Peyer's patch (tissue), 4 donors: ENCODE measurements around the gene PPP1R13L. TPM values are rescaled to one million over a fixed set of nuclear protein-coding genes. Genes with fewer than 3 reads are reported as not detected.

Experiments
- DNase-seq, 3 donors: peaks; one replicate each; pipeline ENCODE4 v3.0.0-alpha.2; 2017 to 2019
- H3K27ac ChIP-seq, 4 donors: fragments of 200-600 bp; sonication (generic); one replicate each; pipeline ENCODE4 v1.5.1; 2016 to 2019
- H3K27me3 ChIP-seq, 2 donors: fragments of 200-600 bp; sonication (generic); one replicate each; pipeline ENCODE4 v1.5.1; 2019
- H3K36me3 ChIP-seq, 3 donors: fragments of 200-600 bp; sonication (generic); one replicate each; pipeline ENCODE4 v1.5.1; 2016 to 2019
- H3K4me1 ChIP-seq, 4 donors: fragments of 200-600 bp; sonication (generic); one replicate each; pipeline ENCODE4 v1.5.1; 2016 to 2019
- H3K4me3 ChIP-seq, 4 donors: fragments of 200-600 bp; sonication (generic); 1 replicate in 3 of 4; 2 replicates in 1 of 4; pipeline ENCODE4 v1.5.1; 2016 to 2019; ENCODE audit warnings: mild to moderate bottlenecking in 1 of 4
- H3K9me3 ChIP-seq, 4 donors: fragments of 200-600 bp; sonication (generic); one replicate each; pipeline ENCODE4 v1.5.1; 2016 to 2019; ENCODE audit warnings: mild to moderate bottlenecking in 1 of 4
- POLR2A ChIP-seq, 2 donors: fragments of 450-650 bp; IDR thresholded peaks; one replicate each; pipeline ENCODE4 v1.5.1; 2017; ENCODE audit warnings: antibody characterized with exemption in 2 of 2, mild to moderate bottlenecking in 2 of 2, moderate library complexity in 2 of 2
- total RNA-seq, 4 donors: library from RNA; depleted of rRNA; stranded (reverse); fragments of >200 nt; gene quantifications; one replicate each; pipeline ENCODE4 v1.1.0, GENCODE V29; 2016
- TF ChIP-seq, protein P1 (sequence below), 6 experiments: fragments of 450-650 bp in 4 of 6; fragments of 200-600 bp in 2 of 6; sonication (generic) in 1 of 6; IDR thresholded peaks; one replicate each; pipeline ENCODE4 v1.5.1; 2017 to 2019; ENCODE audit warnings: antibody characterized with exemption in 6 of 6, mild to moderate bottlenecking in 3 of 6, moderate library complexity in 1 of 6

PPP1R13L gene, protein sequence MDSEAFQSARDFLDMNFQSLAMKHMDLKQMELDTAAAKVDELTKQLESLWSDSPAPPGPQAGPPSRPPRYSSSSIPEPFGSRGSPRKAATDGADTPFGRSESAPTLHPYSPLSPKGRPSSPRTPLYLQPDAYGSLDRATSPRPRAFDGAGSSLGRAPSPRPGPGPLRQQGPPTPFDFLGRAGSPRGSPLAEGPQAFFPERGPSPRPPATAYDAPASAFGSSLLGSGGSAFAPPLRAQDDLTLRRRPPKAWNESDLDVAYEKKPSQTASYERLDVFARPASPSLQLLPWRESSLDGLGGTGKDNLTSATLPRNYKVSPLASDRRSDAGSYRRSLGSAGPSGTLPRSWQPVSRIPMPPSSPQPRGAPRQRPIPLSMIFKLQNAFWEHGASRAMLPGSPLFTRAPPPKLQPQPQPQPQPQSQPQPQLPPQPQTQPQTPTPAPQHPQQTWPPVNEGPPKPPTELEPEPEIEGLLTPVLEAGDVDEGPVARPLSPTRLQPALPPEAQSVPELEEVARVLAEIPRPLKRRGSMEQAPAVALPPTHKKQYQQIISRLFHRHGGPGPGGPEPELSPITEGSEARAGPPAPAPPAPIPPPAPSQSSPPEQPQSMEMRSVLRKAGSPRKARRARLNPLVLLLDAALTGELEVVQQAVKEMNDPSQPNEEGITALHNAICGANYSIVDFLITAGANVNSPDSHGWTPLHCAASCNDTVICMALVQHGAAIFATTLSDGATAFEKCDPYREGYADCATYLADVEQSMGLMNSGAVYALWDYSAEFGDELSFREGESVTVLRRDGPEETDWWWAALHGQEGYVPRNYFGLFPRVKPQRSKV
- 10 to 100 TPM; 16.5 to 53.9 (median 36.2) TPM for total RNA-seq

DNA sequence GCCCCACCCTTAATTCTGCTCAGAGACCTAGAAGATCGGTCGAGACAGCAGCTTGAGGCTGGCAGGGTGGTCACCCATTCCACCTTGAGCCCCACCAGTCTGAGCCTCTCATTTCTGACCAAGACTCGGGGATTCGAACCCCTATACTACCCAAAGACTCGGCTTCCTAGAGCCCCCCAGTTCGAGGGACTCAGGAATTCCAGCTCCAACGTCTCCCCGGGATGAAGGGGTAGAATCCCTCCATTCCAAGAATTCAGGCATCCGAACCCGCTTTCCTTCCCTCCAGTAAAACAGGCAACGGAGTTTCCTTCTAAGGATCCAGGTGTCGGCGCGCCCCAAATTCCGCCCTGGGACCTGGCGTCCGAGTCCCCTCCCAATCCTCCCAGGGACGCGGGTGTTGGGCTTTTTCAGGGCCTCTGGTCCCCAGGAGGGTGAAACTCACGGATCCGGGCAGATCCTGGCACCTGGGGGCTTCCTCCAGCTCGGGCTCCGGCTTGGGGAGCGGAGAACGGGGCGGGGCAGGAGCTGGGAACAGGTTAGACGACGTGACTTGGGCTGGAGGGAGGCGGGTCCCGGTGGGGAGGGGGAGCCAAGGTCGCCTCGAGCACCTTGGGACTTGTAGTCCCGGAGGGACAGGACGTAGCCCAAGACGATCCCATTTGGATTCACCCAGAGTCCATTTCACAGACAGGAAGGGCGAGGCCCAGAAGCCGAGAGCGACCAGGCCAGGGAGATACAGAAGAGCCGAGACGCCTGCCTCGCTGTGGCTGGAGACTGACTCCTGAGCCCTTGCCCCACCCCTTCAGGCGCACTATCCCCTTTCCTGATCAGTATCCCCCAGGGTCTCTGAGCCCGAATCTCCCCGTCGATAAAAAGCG is at the start of gene PPP1R13L:
PPP1R13L (minus strand) TSS at position 513 of the 878 bp plus-strand sequence. CDS start 6,751 bp downstream, outside the sequence.
- no peaks in the 10 kb centered on the region for H3K27me3 ChIP-seq
- peak within 1 kb of the TSS; percentile 81 to 92 (median 90) for H3K27ac ChIP-seq
- H3K4me1 ChIP-seq, result peaks cover 0 to 38% (median 9%) of the 10 kb centered on the region in 4 donors
- no peaks in the 10 kb centered on the region for H3K9me3 ChIP-seq
- peak; percentile 42 to 93 (median 93) for DNase-seq
- TF ChIP-seq POLR2A (IDR thresholded peaks at IDR 0.05), result peak; percentile 46 to 77
- TF ChIP-seq, protein P1, sequence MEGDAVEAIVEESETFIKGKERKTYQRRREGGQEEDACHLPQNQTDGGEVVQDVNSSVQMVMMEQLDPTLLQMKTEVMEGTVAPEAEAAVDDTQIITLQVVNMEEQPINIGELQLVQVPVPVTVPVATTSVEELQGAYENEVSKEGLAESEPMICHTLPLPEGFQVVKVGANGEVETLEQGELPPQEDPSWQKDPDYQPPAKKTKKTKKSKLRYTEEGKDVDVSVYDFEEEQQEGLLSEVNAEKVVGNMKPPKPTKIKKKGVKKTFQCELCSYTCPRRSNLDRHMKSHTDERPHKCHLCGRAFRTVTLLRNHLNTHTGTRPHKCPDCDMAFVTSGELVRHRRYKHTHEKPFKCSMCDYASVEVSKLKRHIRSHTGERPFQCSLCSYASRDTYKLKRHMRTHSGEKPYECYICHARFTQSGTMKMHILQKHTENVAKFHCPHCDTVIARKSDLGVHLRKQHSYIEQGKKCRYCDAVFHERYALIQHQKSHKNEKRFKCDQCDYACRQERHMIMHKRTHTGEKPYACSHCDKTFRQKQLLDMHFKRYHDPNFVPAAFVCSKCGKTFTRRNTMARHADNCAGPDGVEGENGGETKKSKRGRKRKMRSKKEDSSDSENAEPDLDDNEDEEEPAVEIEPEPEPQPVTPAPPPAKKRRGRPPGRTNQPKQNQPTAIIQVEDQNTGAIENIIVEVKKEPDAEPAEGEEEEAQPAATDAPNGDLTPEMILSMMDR (IDR thresholded peaks at IDR 0.05), result peak in 1 of 6 experiments; percentile 1
- no peaks in the 10 kb centered on the region for H3K36me3 ChIP-seq
- peak within 1 kb of the TSS; percentile 67 to 75 (median 70) for H3K4me3 ChIP-seq

DNA sequence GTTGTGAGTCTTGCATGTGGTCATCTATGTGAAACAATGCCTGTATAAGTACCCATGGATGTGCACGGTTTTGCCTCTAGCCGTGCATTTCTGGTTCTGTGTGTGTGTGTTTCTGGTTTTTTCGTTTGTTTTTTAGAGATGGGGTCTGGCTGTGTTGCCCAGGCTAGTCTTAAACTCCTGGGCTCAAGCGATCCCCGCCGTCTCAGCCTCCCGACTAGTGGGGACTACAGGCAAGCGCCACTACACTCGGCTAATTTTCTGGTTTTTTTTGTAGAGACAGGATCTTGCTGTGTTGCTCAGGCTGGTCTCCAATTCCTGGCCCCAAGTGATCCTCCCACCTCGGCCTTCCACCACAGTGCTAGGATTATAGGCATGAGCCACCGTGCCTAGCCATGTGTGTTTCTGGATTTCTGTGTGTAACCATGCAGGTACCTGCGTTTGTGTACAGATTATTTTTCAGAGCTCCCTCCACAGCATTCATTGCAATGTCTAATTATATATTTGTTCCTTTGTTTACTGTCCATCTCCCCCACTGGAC is 47.0 kb upstream of the PPP1R13L start:
- peaks cover 15 to 56% (median 19%) of the 10 kb centered on the region in 4 donors for H3K4me1 ChIP-seq
- H3K27me3 ChIP-seq, result no peaks in the 10 kb centered on the region
- peak overlapping the region in 3 of 4 donors; percentile 81 to 91 (median 87) for H3K27ac ChIP-seq
- no peak for DNase-seq
- TF ChIP-seq, protein P1 (IDR thresholded peaks at IDR 0.05), result no peak
- TF ChIP-seq POLR2A (IDR thresholded peaks at IDR 0.05), result no peak
- peak overlapping the region in 1 of 4 donors; percentile 71 for H3K4me3 ChIP-seq
- H3K9me3 ChIP-seq, result no peaks in the 10 kb centered on the region
- H3K36me3 ChIP-seq, result no peaks in the 10 kb centered on the region

DNA sequence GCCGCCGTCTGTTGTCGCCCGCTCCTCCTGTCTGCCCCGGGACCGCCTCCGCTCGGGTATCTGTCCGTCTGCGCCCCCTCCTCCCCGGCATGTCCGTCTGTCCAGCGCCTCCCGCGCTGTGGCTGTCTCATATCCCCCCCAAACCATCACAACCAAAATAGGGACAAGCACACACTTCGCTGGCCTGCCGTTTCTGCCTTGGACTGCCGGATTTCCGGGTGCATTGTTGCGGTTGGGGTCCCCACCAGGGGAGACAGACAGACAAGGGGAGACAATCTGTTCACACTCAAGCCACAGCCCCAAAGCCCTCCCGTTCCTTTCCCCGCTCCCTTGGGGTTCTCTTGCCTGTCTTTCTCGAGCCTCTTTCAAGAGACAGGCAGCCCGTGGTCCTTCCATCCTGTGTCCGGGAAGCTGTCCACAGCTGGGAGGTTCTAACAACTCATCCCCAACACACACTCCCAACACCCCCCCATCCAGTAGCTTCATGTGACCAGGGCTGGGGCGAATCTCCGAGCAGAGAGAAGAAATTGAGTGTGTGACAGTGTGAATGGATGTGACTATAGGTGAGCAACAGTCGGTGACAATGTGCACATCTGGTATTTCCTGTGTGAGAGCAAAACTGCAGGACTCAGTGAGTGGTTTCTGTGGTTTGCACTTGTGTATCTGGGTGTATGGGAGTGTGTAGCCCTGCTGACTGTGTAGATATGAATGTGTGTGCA is 46.4 kb upstream of the PPP1R13L start:
- no peak for TF ChIP-seq POLR2A (IDR thresholded peaks at IDR 0.05)
- TF ChIP-seq, protein P1 (IDR thresholded peaks at IDR 0.05), result no peak
- peak overlapping the region; percentile 81 to 91 (median 89) for H3K27ac ChIP-seq
- H3K27me3 ChIP-seq, result no peaks in the 10 kb centered on the region
- peak; percentile 51 to 68 (median 63) for DNase-seq
- H3K4me1 ChIP-seq, result peaks cover 14 to 56% (median 19%) of the 10 kb centered on the region in 4 donors
- peak overlapping the region; percentile 61 to 79 (median 67) for H3K4me3 ChIP-seq
- H3K9me3 ChIP-seq, result no peaks in the 10 kb centered on the region
- H3K36me3 ChIP-seq, result no peaks in the 10 kb centered on the region

DNA sequence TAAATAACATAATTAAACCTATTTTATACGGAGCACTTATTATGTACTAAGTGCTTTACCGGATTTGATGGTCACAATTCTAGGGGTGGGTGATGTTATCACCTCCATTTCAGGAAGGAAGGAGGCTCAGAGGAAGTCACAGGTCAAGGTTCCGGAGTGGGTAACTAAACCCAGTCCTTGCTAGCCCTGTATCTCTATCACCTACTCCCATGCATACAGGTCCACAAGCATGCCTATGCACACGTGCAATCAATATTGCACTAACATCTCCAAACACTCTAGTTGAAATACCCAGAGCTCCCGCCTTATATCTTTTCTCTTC is 45.1 kb upstream of the PPP1R13L start:
- no peaks in the 10 kb centered on the region for H3K9me3 ChIP-seq
- H3K4me3 ChIP-seq, result peak overlapping the region; percentile 61 to 79 (median 67)
- TF ChIP-seq, protein P1 (IDR thresholded peaks at IDR 0.05), result no peak
- TF ChIP-seq POLR2A (IDR thresholded peaks at IDR 0.05), result no peak
- peak overlapping the region; percentile 81 to 91 (median 90) for H3K27ac ChIP-seq
- H3K4me1 ChIP-seq, result peaks cover 7 to 46% (median 13%) of the 10 kb centered on the region in 4 donors
- no peaks in the 10 kb centered on the region for H3K27me3 ChIP-seq
- no peaks in the 10 kb centered on the region for H3K36me3 ChIP-seq
- no peak for DNase-seq
